CD4-positive, alpha-beta T cell treated with Interleukin-6 at 100 ng/mL for 8 hours (primary cell): Measurements from ENCODE around the gene S100P.
"Not testable (repeated sequence)": the region's sequence is repeated elsewhere in the genome, so short reads cannot be mapped to it uniquely, and the experiment has no call there.

Experiments
- DNase-seq: peaks from one replicate; pipeline ENCODE4 v3.0.0-alpha.2; 2020; ENCODE audit warnings: mixed read lengths, low spot score

S100P gene

GRCh38 chr4:6724421-6725111 is 30.9 kb downstream of the S100P start:
- DNase-seq = no peak

- not testable (repeated sequence) for DNase-seq
These were observed 31.8 kb downstream of the S100P start for GRCh38 chr4:6725427-6725961.

DNA sequence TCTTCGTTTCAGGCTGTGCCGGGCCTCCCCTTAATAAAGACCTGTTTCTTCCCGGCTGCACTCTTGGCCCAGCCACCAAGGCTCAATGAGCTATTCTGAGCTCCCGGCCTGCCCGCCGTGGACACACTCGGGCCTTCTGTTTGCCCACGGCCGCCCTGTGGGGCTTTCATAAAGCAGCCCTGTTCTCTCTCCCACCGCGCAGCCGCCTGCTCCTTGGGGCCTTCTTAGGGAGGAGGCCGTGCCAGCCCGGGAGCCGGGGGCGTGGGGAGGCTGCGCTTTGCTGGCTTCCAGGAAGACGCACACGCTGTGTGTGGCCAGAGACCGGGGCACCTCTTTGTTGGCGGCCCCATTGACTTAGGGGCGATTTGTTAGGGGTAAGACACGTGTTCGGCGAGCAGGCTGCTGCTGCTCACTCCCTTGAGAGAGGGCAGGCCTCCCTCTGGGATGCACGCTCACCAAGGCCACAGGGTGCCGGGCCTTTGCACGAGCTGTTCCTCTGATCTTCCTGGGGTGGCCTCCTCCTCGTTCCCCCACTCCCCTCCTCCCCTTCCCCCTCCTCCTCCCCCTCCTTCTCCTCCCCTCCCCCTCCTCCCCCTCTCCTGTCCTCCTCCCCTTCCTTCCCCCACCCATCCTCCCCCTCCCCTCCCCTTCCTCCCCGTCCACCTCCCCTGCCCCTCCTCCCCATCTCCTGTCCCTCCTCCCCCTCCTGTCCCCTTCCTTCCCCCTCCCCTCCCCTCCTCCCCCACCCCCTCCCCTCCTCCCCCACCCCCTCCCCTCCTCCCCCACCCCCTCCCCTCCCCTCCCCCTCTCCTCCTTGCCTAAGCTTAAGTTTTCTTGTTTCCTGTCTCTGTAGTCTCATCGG is 33.6 kb downstream of the S100P start:
- no peak for DNase-seq

DNA sequence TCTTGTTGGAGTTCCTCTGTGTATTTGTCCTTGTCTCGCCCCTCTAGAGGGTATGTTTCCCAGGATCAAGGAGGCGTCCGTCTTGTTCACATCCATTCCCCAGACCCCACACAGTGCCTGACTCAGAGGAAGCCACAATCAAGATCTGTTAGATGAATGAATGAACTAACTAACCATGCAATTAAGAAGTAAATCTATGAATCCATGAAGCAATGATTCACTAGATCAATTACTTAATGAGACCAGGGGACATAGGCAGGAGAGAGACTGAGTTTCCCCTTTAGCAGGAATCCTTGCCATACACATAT is 34.2 kb downstream of the S100P start:
- no peak for DNase-seq

DNA sequence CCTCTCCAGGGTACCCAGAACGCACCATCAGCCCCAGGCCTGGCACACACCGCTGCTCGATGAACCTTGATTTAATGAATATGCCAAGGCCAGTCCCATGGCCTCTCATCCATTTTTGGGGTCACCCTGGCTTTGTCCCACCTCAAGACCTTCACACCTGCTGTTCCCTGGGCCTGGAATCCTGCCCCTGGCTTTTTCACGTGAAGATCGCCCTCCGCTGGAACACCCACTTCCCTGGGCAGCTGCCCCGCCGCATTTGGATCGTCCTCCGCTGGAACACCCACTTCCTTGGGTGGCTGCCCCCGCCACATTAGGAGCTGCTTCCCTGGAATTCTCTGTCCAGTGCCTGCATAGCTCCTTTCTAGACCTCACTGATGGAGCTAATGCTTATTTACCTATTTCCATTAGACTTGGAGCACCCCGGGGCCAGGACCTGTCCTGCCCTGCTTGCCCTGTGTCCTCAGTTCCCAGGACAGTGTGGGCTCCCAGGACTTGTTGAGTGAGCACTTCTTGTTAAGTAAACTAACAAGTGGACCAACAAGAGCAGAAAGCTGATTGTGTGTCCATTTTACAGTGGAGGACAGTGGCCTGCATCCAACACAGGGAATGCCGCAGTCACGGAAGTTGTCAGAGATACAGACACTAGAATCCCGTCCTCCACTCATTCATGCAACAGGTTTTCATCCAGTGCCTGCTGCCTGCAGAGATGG is 34.8 kb downstream of the S100P start:
- no peak for DNase-seq

DNA sequence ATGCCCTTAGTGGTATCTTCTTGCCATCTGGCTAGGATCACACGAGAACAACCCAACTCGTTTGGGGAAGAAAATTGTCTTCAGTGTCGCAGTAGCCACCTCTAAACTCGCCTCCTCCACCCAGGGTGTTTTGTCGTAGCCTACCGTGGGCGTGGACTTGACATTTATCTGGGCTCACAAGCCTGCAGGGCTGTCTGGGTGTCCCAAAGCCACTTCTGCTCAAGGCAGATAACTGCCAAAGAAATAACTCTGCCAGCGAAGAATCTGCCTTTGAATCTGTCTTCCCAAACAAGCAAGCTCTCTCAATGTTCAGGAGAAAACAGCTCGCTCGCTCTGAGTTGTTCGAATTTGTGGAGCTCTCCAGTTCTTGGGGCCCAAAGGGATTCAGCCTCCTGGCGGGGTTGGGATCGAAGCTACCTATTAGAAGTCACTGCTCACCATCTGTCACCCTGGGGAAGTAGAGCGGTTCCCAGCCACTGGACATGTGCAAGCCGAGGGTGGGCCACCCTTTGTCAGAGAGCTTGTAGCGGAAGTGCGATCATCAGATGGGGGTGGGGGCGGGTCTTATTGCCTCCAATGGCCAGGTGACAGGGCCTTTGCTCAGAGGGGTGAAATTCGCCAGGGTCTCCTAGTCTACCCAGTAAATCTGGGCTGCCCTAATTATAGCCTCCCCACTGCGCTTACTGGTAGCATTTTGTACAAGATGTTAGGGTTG is 37.1 kb downstream of the S100P start:
- no peak for DNase-seq

- no peak for DNase-seq
These were observed 37.6 kb downstream of the S100P start for GRCh38 chr4:6731318-6731675.

DNA sequence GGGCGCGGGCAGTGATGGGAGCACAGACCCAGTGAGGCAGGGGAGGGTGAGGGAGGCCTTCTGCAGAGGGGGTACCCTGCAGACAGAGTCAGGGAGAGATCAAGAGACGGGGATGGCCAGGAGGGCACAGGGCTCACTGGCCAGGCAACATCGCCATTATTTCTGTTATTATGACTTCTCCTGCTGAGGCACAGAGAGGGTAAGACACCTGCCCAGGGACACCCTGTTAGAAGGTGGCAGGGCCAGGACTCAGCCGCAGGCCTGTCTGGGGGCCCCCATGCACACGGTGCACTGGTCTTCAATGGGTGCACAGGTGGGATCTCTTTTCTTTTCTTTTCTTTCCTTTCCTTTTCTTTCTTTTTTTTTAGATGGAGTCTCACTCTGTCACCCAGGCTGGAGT is 38.1 kb downstream of the S100P start:
- DNase-seq = no peak

GRCh38 chr4:6732441-6733357 is 39.0 kb downstream of the S100P start:
- no peak for DNase-seq

DNA sequence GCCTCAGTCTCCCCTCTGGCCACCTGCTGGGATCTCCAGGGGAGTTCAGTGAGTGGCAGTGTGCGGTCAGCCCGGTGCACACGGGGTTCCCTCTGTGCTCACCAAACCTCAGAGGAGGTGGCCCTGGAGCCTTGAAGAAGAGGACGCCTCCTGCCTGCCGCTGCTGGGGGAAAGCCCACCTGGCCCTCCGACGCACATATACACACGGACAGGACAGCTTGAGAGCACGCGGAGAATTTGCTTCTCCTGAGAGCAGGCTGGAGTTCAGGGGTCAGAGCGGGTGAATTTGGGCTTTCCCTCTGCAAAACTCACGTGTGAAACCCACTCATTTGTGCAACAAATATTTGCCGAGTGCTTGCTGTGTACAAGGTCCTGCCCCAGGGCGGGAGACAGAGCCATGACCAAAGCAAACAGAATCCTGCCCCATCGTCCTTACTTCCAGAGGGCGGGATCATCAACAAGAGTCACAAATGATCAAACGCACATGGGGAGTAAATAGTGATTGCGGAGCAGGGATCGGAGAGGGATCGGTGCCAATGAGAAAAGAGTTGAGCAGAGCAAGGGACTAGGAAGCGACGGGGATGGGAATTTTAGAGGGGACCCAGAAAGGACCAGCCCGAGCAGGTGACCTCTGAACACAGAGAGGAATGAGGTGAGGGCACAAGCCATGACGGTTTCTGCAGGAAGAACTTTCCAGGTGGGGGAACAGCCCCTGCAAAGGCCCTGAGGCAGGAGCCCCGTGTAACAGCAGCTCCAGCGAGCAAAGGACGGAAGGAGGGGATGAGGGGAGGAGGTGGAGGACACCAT is 39.9 kb downstream of the S100P start:
- DNase-seq = no peak

GRCh38 chr4:6734165-6734786 is 40.6 kb downstream of the S100P start:
- no peak for DNase-seq

DNA sequence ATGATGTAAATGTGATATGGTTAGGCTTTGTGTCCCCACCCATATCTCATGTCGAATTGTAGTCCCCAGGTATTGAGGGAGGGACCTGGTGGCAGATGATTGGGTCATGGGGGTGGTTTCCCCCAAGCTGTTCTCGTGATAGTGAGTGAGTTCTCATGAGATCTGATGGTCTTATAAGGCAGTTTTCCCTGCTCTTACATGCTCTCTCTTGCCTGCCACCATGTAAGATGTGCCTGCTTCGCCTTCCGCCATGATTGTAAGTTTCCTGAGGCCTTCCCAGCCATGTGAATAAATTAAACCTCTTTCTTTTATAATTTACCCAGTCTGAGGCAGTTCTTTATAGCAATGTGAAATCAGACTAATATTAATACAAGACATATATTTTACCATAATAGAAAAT is 46.2 kb downstream of the S100P start:
- no peak for DNase-seq

GRCh38 chr4:6740347-6740746 is 46.7 kb downstream of the S100P start:
- no peak for DNase-seq

DNA sequence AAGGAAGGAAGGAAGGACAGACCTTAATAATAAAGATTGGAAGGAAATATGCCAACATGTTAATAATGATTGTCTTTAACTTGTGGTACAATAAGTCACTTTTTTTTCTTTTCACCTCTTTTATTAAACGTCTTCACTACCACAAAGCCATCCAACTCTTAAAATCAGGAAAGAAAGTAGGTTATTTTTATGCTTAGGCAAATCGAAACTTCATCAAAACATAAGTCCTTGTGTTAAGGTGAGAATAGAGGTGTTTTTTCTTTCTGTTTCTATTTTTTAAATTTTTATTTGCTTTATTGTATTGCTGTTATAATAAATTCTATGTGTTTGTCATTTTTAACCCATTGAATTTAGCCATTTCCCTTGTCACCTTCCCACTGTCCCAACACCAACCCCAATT is 48.8 kb downstream of the S100P start:
- DNase-seq = no peak

DNA sequence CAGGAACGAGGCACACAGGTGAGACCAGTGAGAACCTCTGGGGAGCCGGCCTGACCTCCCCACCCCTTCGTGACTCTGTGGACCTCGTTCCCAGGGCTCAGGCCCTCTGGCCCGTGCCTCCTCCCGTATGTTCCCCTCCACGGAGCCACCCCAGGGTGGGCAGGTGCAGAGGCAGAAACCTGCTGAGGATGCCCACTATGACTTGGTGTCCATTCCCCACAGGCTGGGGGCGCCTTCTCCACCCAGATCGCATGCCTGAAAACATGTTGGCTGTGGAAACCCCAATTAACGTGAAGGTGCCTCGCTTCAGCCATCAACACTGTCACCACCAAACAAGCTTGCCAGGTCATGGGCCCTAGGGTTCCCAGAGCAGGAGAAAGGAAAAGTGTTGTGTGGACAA is 49.3 kb downstream of the S100P start:
- no peak for DNase-seq
